OCI-LY1 (cell line): ENCODE measurements around the gene HMG20B.

Experiments
- CTCF ChIP-seq: fragments of 200-600 bp; sonication (generic), shearing (Covaris generic); IDR thresholded peaks from 2 replicates; pipeline ENCODE4 v1.5.1; 2017; ENCODE audit warnings: mild to moderate bottlenecking, antibody characterized with exemption, low read length, moderate library complexity, mixed read lengths
- EZH2 ChIP-seq: fragments of 200-600 bp; sonication (generic), shearing (Covaris generic); IDR thresholded peaks from 2 replicates; pipeline ENCODE4 v1.8.0; 2017; ENCODE audit warnings: borderline replicate concordance, mixed run types, mild to moderate bottlenecking, antibody characterized with exemption, low read length, moderate library complexity, mixed read lengths

GRCh38 chr19:3590991-3591659 is 18.4 kb downstream of the HMG20B start:
- TF ChIP-seq CTCF (no peak), EZH2 (no peak)
